DOHH2 (cell line): ENCODE data around the gene AMPH.

Source experiments
- H3F3A ChIP-seq: fragments of 200-600 bp; sonication (generic), shearing (Covaris generic); 2 replicates; pipeline ENCODE4 v1.6.0; 2016; ENCODE audit warnings: antibody characterized with exemption, mild to moderate bottlenecking; ENCODE audit not compliant: control insufficient read depth, insufficient read depth
- H3K27ac ChIP-seq: fragments of 200-600 bp; sonication (generic); 2 replicates; pipeline ENCODE4 v1.5.1; 2014; ENCODE audit warnings: low read depth, mild to moderate bottlenecking, low read length, moderate library complexity
- H3K27me3 ChIP-seq: fragments of 200-600 bp; sonication (generic); 2 replicates; pipeline ENCODE4 v1.6.1; 2014; ENCODE audit warnings: mild to moderate bottlenecking, low read length, mixed read lengths; ENCODE audit not compliant: control insufficient read depth
- H3K36me3 ChIP-seq: fragments of 200-600 bp; sonication (generic); 2 replicates; pipeline ENCODE4 v1.6.1; 2014; ENCODE audit warnings: mild to moderate bottlenecking, low read length, moderate library complexity, mixed read lengths; ENCODE audit not compliant: control insufficient read depth
- H3K4me1 ChIP-seq: fragments of 200-600 bp; sonication (generic); 2 replicates; pipeline ENCODE4 v1.6.1; 2014; ENCODE audit warnings: mild to moderate bottlenecking, low read length, mixed read lengths; ENCODE audit not compliant: control insufficient read depth
- H3K4me2 ChIP-seq: fragments of 200-600 bp; sonication (generic); 2 replicates; pipeline ENCODE4 v1.6.0; 2014; ENCODE audit warnings: mild to moderate bottlenecking, low read length, moderate library complexity
- H3K4me3 ChIP-seq: fragments of 200-600 bp; sonication (generic); 2 replicates; pipeline ENCODE4 v1.5.1; 2014; ENCODE audit warnings: mild to moderate bottlenecking, low read length, mixed read lengths
- H3K79me2 ChIP-seq: fragments of 200-600 bp; sonication (generic); 2 replicates; pipeline ENCODE4 v1.6.1; 2014; ENCODE audit warnings: mild to moderate bottlenecking, low read length, mixed read lengths; ENCODE audit not compliant: control insufficient read depth
- H3K9me2 ChIP-seq: fragments of 200-600 bp; sonication (generic); replicated peaks from 2 replicates; pipeline ENCODE4 v1.6.1; 2014; ENCODE audit warnings: mild to moderate bottlenecking, low read length, mixed read lengths; ENCODE audit not compliant: control insufficient read depth
- H3K9me3 ChIP-seq: fragments of 200-600 bp; sonication (generic); 2 replicates; pipeline ENCODE4 v1.6.1; 2014; ENCODE audit warnings: antibody characterized with exemption, low read length, mixed read lengths; ENCODE audit not compliant: control insufficient read depth, insufficient read depth
- H4K20me1 ChIP-seq: fragments of 200-600 bp; sonication (generic); 2 replicates; pipeline ENCODE4 v1.6.0; 2014; ENCODE audit warnings: low read depth, mild to moderate bottlenecking, antibody characterized with exemption, low read length, moderate library complexity; ENCODE audit not compliant: control insufficient read depth, insufficient read depth
- CTCF ChIP-seq: fragments of 200-600 bp; sonication (generic); IDR thresholded peaks from one replicate; pipeline ENCODE4 v1.5.1; 2014; ENCODE audit warnings: antibody characterized with exemption, mild to moderate bottlenecking, low read depth, low read length; ENCODE audit not compliant: poor library complexity, severe bottlenecking
- EZH2phosphoT487 ChIP-seq: fragments of 200-600 bp; sonication (generic); IDR thresholded peaks from 2 replicates; pipeline ENCODE4 v1.6.1; 2017; ENCODE audit warnings: borderline replicate concordance, mild to moderate bottlenecking, antibody characterized with exemption, low read length, moderate library complexity, mixed read lengths

The AMPH gene

DNA sequence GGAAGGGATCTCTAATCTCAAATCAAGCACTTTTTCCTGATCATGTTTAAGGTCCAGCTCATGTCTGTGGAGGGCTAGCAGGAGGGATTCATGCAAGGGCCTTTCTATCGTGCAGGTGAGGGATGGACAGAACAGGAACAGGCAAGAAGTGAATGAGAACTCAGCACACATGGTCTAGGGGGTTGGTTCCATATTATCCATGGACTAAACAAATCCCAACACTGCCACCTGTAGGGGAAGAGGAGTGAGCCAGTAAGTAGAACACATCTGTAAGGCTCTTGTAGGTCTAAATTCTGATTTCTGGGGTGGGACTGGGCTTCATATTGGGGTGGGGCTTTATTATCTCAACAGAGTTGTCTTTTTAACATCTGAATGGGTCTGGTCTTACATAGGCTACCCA, 219.8 kb downstream of the AMPH start:
- Histone ChIP-seq H3K4me3 (no peak overlapping the region), H3K4me2 (no peak overlapping the region), H3F3A (no peaks in the 10 kb centered on the region), H3K9me2 (no peaks in the 10 kb centered on the region), H3K27me3 (0 out of 2 replicates have a peak, but pooled peaks cover 5% of the 10 kb centered on the region), H3K9me3 (no peaks in the 10 kb centered on the region), H3K4me1 (no peaks in the 10 kb centered on the region), H3K27ac (no peak overlapping the region), H3K36me3 (no peaks in the 10 kb centered on the region), H4K20me1 (no peaks in the 10 kb centered on the region), H3K79me2 (no peaks in the 10 kb centered on the region)
- TF ChIP-seq EZH2phosphoT487, result no peak
- TF ChIP-seq CTCF, result peak; percentile 55

GRCh38 chr7:38410056-38410455, 221.1 kb downstream of the AMPH start:
- no peaks in the 10 kb centered on the region for H3F3A ChIP-seq
- H3K36me3 ChIP-seq, result no peaks in the 10 kb centered on the region
- no peak overlapping the region for H3K4me2 ChIP-seq
- H3K9me3 ChIP-seq, result no peaks in the 10 kb centered on the region
- H3K4me3 ChIP-seq, result no peak overlapping the region
- H4K20me1 ChIP-seq, result no peaks in the 10 kb centered on the region
- no peaks in the 10 kb centered on the region for H3K79me2 ChIP-seq
- H3K9me2 ChIP-seq, result no peaks in the 10 kb centered on the region
- 0 out of 2 replicates have a peak, but pooled peaks cover 5% of the 10 kb centered on the region for H3K27me3 ChIP-seq
- no peak overlapping the region for H3K27ac ChIP-seq
- no peaks in the 10 kb centered on the region for H3K4me1 ChIP-seq
- TF ChIP-seq EZH2phosphoT487, result no peak

DNA sequence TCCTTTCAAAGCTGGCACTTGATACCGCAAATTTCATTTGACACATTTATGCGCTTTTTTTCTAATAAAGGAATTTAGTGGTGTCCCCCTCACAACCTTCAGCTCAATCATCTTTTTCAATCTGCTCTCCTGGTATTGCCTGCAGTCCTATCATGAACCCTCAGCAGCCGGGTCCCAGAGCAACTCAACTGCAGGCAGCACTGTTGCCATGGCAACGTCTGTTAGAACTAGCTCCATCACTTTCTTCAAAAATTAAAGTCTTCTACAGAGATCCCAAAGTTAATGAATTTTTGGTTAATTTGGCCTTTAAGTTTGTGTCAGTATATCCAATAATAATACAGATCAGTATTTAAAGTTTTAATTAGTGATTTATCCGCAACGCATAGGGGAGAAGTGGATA, 221.6 kb downstream of the AMPH start:
- Histone ChIP-seq H3K9me3 (no peaks in the 10 kb centered on the region), H3K9me2 (no peaks in the 10 kb centered on the region), H3F3A (no peaks in the 10 kb centered on the region), H3K4me1 (no peaks in the 10 kb centered on the region), H3K36me3 (no peaks in the 10 kb centered on the region), H3K27me3 (0 out of 2 replicates have a peak, but pooled peaks cover 5% of the 10 kb centered on the region), H3K79me2 (no peaks in the 10 kb centered on the region), H4K20me1 (no peaks in the 10 kb centered on the region), H3K27ac (no peak overlapping the region), H3K4me3 (no peak overlapping the region), H3K4me2 (no peak overlapping the region)
- no peak for TF ChIP-seq EZH2phosphoT487
- TF ChIP-seq CTCF, result no peak

- H3K9me3 ChIP-seq, result no peaks in the 10 kb centered on the region
- no peaks in the 10 kb centered on the region for H3K79me2 ChIP-seq
- H3K9me2 ChIP-seq, result no peaks in the 10 kb centered on the region
- no peak overlapping the region for H3K4me2 ChIP-seq
- peaks cover 14% of the 10 kb centered on the region for H3K27me3 ChIP-seq
- no peak overlapping the region for H3K27ac ChIP-seq
- H3K4me3 ChIP-seq, result no peak overlapping the region
- H3K4me1 ChIP-seq, result no peaks in the 10 kb centered on the region
- no peaks in the 10 kb centered on the region for H3K36me3 ChIP-seq
- TF ChIP-seq EZH2phosphoT487 (no peak), CTCF (peak; percentile 66)
- no peaks in the 10 kb centered on the region for H3F3A ChIP-seq
- no peaks in the 10 kb centered on the region for H4K20me1 ChIP-seq
These were observed 232.3 kb downstream of the AMPH start for GRCh38 chr7:38398725-38399321.
